Heart left ventricle (tissue), 16 donors: Measurements from ENCODE around the gene NMRAL1. TPM values are rescaled to one million over a fixed set of nuclear protein-coding genes. Genes with fewer than 3 reads are reported as not detected.
A peak's percentile ranks its signal among the peaks of the same experiment; 100 is the strongest.

Experiments
- ATAC-seq, 4 donors: fragments of 200-7000 bp; cut with Tn5 transposase; one replicate each; pipeline ENCODE4 v1.9.1; 2020 to 2022; ENCODE audit warnings: moderate library complexity in 4 of 4, mild to moderate bottlenecking in 3 of 4, moderate number of reproducible peaks in 1 of 4
- DNase-seq, 5 donors: peaks; one replicate each; pipeline ENCODE4 v3.0.0-alpha.2; 2020
- H3K27ac ChIP-seq, 12 donors: fragments of 200-600 bp; sonication (generic) in 4 of 12; one replicate each; pipeline versions ENCODE4 v1.5.0 to v1.8.0; 2016 to 2022; ENCODE audit warnings: mild to moderate bottlenecking in 2 of 12
- H3K27me3 ChIP-seq, 9 donors: fragments of 200-600 bp; sonication (generic) in 2 of 9; one replicate each; pipeline versions ENCODE4 v1.5.1 to v1.8.0; 2016 to 2022; ENCODE audit warnings: mild to moderate bottlenecking in 3 of 9
- H3K36me3 ChIP-seq, 9 donors: fragments of 200-600 bp; sonication (generic) in 2 of 9; one replicate each; pipeline versions ENCODE4 v1.5.0 to v1.8.0; 2018 to 2022; ENCODE audit warnings: mild to moderate bottlenecking in 2 of 9
- H3K4me1 ChIP-seq, 12 donors: fragments of 200-600 bp; sonication (generic) in 4 of 12; one replicate each; pipeline versions ENCODE4 v1.5.0 to v1.8.0; 2016 to 2022; ENCODE audit warnings: mild to moderate bottlenecking in 3 of 12
- H3K4me3 ChIP-seq, 12 donors: fragments of 200-600 bp; sonication (generic) in 4 of 12; one replicate each; pipeline versions ENCODE4 v1.5.0 to v1.8.0; 2017 to 2022; ENCODE audit warnings: mild to moderate bottlenecking in 9 of 12, moderate library complexity in 4 of 12
- H3K9me3 ChIP-seq, 12 donors: fragments of 200-600 bp; sonication (generic) in 4 of 12; one replicate each; pipeline versions ENCODE4 v1.5.0 to v1.8.0; 2016 to 2022; ENCODE audit warnings: mild to moderate bottlenecking in 1 of 12
- POLR2A ChIP-seq, 2 donors: fragments of 450-650 bp; IDR thresholded peaks; one replicate each; pipeline ENCODE4 v1.6.1; 2017; ENCODE audit warnings: antibody characterized with exemption in 2 of 2, mild to moderate bottlenecking in 2 of 2, moderate library complexity in 2 of 2
- WGBS, 4 donors: extraction: QIAGEN DNeasy Blood & Tissue Kit in 2 of 4; methylation state at CpG; one replicate each; pipeline versions ENCODE4 v1.1.5 to v1.1.7; 2013 to 2018; 5-methylcytosine and 5-hydroxymethylcytosine counted together
- intact Hi-C, 10 donors: fragments of 100-400 bp; cut with DNase I; formaldehyde crosslinking; loops; one replicate each; pipeline versions ENCODE4 v1.11.1 to v1.14.2; 2022
- polyA plus RNA-seq, 2 donors: library from polyadenylated mRNA; stranded (reverse); fragments of 200-250 nt; gene quantifications; one replicate each; pipeline ENCODE4 v1.2.3, GENCODE V29; 2013
- total RNA-seq, 9 donors: library from RNA; depleted of rRNA in 2 of 9; stranded (reverse); fragments of >200 nt in 2 of 9; fragmentation: NEBNext Ultra II Directional in 3 of 9; extraction: Animal tissue kit (Norgen Biotek cat#: 25700) in 3 of 9; gene quantifications; one replicate each; pipeline versions ENCODE4 v1.1.0 to v1.2.4, GENCODE V29; 2016 to 2023
- TF ChIP-seq, protein P1 (sequence below), 12 donors: fragments of 200-600 bp; sonication (generic) in 4 of 12; IDR thresholded peaks; one replicate each; pipeline versions ENCODE4 v1.5.0 to v1.8.0; 2018 to 2022; ENCODE audit warnings: antibody characterized with exemption in 12 of 12, mild to moderate bottlenecking in 5 of 12
- donor health status: ischemic (EF 13 %, LVEDD 7.1; RV severe dilation, severe dysfunction).
- donor health status: healthy with polysubstance abuse.
- donor health status: DM: no; HTN: yes; CAD: no.
- donor health status: DM: no; HTN: no; CAD: no.
- donor health status: ischemic (EF 25% LVEDD 6.9; RV normal size, moderate dysfunction).
- donor health status: ischemic (EF 25% LVEDD 5.7; RV mildly dilated, moderate dysfunction).
- donor health status: healthy.
- donor health status: DM: yes; HTN: yes; CAD: no.
- donor health status: ischemic (EF 35%, LVEDD 5.7; RV mildly dilated, moderate dysfunction).
- donor health status: nonischemic (EF 11% LVEDD 7.7; RV severe dilation, severe dysfunction).
- donor health status: DM: yes; HTN: yes; CAD: no.
- donor health status: PGD.
- donor health status: ischemic (EF 29% LVEDD 5.4; RV normal size, mild dysfunction).
- donor health status: nonischemic (EF 23%, LVEDD 6.1; RV moderate dilation, normal function).

The NMRAL1 gene
- total and polyA plus RNA-seq, 11 donors, result 12.0 to 47.5 (median 25.4) TPM

DNA sequence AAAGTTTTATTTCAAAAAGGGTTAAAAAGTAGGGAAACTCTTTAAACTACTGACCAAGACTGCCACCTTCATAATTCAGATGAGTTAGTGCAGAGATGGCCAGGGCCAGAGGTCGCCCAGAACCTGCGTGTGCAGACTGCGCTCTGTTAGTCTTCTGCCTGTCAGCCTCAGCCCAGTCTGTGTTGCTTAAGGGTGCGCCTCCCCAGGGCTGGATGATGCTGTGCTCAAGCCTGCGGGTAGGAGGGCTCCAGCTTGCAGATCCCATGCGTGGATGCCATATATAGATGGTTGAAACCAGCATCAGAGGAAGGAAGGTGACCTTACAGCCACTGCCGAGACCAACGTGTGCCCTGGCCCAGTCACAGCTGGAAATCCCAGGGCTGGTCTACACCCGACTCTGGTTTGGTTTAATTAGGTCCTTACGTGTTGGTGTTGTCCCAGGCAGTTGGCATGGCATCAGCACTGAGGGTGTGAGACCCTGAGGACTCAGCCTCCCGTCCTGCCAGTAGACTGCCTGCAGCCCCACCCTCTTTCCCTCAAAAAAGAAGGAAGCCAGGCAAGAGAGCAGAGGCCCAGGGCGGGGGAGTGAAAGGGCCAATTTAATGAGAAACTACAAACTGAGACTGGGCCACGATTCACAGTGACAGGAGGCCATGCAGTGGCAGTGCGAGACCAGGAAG is 36.5 kb upstream of the NMRAL1 start:
- H3K4me3 ChIP-seq, result no peak overlapping the region
- intact Hi-C loops, result loop anchor here (2.0 to 10.0 kb wide), 5 partner anchors 36 to 446 kb away; partner anchors contain the start of gene SEC14L5 (in 6 of the 10)
- no peaks in the 10 kb centered on the region for H3K27me3 ChIP-seq
- TF ChIP-seq, protein P1, sequence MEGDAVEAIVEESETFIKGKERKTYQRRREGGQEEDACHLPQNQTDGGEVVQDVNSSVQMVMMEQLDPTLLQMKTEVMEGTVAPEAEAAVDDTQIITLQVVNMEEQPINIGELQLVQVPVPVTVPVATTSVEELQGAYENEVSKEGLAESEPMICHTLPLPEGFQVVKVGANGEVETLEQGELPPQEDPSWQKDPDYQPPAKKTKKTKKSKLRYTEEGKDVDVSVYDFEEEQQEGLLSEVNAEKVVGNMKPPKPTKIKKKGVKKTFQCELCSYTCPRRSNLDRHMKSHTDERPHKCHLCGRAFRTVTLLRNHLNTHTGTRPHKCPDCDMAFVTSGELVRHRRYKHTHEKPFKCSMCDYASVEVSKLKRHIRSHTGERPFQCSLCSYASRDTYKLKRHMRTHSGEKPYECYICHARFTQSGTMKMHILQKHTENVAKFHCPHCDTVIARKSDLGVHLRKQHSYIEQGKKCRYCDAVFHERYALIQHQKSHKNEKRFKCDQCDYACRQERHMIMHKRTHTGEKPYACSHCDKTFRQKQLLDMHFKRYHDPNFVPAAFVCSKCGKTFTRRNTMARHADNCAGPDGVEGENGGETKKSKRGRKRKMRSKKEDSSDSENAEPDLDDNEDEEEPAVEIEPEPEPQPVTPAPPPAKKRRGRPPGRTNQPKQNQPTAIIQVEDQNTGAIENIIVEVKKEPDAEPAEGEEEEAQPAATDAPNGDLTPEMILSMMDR (IDR thresholded peaks at IDR 0.05), result no peak
- TF ChIP-seq POLR2A (IDR thresholded peaks at IDR 0.05), result no peak
- peaks cover 0 to 62% (median 52%) of the 10 kb centered on the region in 12 donors for H3K4me1 ChIP-seq
- no peaks in the 10 kb centered on the region for H3K9me3 ChIP-seq
- ATAC-seq, result peak; percentile 20 to 47 (median 32)
- peak overlapping the region in 10 of 12 donors; percentile 14 to 81 (median 63) for H3K27ac ChIP-seq
- H3K36me3 ChIP-seq, result peaks cover 0 to 76% (median 65%) of the 10 kb centered on the region in 9 donors
- WGBS, 4 donors, result 54 to 73% (median 60%) methylated on average over 9 to 14 of the region's 14 CpGs
- peak in 1 of 5 donors; percentile 50 for DNase-seq

DNA sequence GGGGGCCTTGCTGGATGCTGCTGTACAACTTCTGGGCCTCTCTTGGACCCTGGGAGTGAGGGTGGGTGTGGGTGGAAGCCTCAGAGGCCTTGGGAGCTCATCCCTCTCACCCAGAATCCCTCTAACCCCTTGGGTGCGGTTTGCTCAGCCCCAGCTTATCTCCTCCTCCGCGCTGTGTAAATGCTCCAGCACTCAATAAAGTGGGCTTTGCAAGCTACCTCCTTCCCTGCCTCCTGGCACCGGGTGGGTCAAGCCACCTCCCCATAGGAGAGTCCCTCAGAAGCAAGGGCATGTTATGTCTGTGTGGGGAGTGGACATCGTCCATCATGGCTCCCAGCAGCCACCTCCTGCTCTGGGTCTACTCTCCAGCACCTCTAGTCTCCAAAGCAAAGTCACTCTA is 35.7 kb upstream of the NMRAL1 start:
- 73 to 81% (median 77%) methylated on average over 5 of the region's 5 CpGs for whole genome bisulfite sequencing, 4 donors
- TF ChIP-seq POLR2A (IDR thresholded peaks at IDR 0.05), result no peak
- TF ChIP-seq, protein P1 (IDR thresholded peaks at IDR 0.05), result no peak
- intact Hi-C loops, result loop anchor here (2.0 to 10.0 kb wide), 5 partner anchors 37 to 447 kb away; partner anchors contain the start of gene SEC14L5 (in 6 of the 10)
- H3K4me3 ChIP-seq, result no peak overlapping the region
- peaks cover 0 to 59% (median 46%) of the 10 kb centered on the region in 12 donors for H3K4me1 ChIP-seq
- no peaks in the 10 kb centered on the region for H3K9me3 ChIP-seq
- ATAC-seq, result no peak
- peak overlapping the region in 3 of 12 donors; percentile 55 to 81 (median 71) for H3K27ac ChIP-seq
- DNase-seq, result no peak
- H3K36me3 ChIP-seq, result peaks cover 0 to 81% (median 65%) of the 10 kb centered on the region in 9 donors
- H3K27me3 ChIP-seq, result no peaks in the 10 kb centered on the region

DNA sequence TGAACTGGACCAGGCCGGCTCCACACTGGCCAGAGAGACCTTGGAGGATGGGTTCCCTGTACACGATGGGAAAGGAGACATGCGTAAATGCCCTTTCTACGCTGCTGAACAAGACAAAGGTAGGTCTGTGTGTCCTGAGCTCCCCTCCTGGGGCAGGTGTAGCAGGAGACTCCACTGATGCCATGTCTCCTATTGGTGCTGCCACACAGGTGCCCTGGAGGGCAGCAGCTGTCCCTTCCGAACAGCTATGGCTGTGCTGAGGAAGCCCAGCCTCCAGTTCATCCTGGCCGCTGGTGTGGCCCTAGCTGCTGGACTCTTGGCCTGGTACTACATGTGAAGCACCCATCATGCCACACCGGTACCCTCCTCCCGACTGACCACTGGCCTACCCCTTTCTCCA is 35.0 kb upstream of the NMRAL1 start:
- no peak for DNase-seq
- H3K27ac ChIP-seq, result no peak overlapping the region
- H3K4me3 ChIP-seq, result no peak overlapping the region
- peaks cover 0 to 81% (median 66%) of the 10 kb centered on the region in 9 donors for H3K36me3 ChIP-seq
- TF ChIP-seq, protein P1 (IDR thresholded peaks at IDR 0.05), result no peak
- TF ChIP-seq POLR2A (IDR thresholded peaks at IDR 0.05), result no peak
- peaks cover 0 to 54% (median 39%) of the 10 kb centered on the region in 12 donors for H3K4me1 ChIP-seq
- H3K9me3 ChIP-seq, result no peaks in the 10 kb centered on the region
- 88 to 96% (median 89%) methylated on average over 7 to 8 of the region's 8 CpGs for WGBS, 4 donors
- intact Hi-C loops, result loop anchor here in 9 of 10 donors (5.0 to 10.0 kb wide), 6 partner anchors 33 to 448 kb away; partner anchors contain the start of gene SEC14L5 (in 2 of the 9)
- ATAC-seq, result no peak
- H3K27me3 ChIP-seq, result no peaks in the 10 kb centered on the region

DNA sequence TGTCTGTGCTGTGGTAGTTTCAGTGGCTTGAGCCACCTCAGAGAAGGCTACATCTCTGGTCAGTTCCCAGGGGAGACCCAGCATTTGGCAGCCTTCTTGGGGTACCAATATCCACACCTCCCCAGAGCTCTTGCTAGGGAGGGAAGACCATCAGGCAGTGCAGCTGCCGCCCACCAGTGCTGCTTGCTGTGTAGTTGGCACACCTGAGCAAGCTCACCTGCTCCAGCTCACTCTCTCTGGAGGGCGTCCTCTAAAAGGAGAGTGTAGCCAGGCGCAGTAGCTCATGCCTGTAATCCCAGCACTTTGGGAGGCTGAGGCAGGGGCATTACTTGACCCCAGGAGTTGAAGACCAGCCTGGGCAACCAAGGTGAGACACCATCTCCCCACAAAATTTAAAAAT is 34.4 kb upstream of the NMRAL1 start:
- H3K27ac ChIP-seq, result no peak overlapping the region
- peaks cover 0 to 76% (median 66%) of the 10 kb centered on the region in 9 donors for H3K36me3 ChIP-seq
- no peaks in the 10 kb centered on the region for H3K27me3 ChIP-seq
- no peaks in the 10 kb centered on the region for H3K9me3 ChIP-seq
- no peak for DNase-seq
- no peak overlapping the region for H3K4me3 ChIP-seq
- WGBS, 4 donors, result 94 to 99% (median 96%) methylated on average over 2 to 3 of the region's 3 CpGs; no CpG with 5 or more reads in 1 of the 4 donors
- peaks cover 0 to 53% (median 35%) of the 10 kb centered on the region in 12 donors for H3K4me1 ChIP-seq
- TF ChIP-seq POLR2A (IDR thresholded peaks at IDR 0.05), result no peak
- TF ChIP-seq, protein P1 (IDR thresholded peaks at IDR 0.05), result no peak
- intact Hi-C loops, result loop anchor here in 9 of 10 donors (5.0 to 10.0 kb wide), 6 partner anchors 33 to 448 kb away; partner anchors contain the start of gene SEC14L5 (in 2 of the 9)
- ATAC-seq, result no peak
